Spinal cord (tissue), 10 donors: ENCODE results near the gene HPCAL4. TPM values are rescaled to one million over a fixed set of nuclear protein-coding genes. Genes with fewer than 3 reads are reported as not detected.

Experiments used
- DNase-seq, 6 donors: peaks; one replicate each; pipeline versions ENCODE4 v3.0.0 to v3.0.0-alpha.2; 2013 to 2015; ENCODE audit warnings: low spot score in 6 of 6, low read depth in 4 of 6
- H3K27ac ChIP-seq: one replicate; pipeline ENCODE4 v1.5.1; 2013; ENCODE audit warnings: low read depth, low read length, control low read depth
- H3K27me3 ChIP-seq: one replicate; pipeline ENCODE4 v1.6.1; 2013; ENCODE audit warnings: low read length; ENCODE audit not compliant: control insufficient read depth, insufficient read depth
- H3K36me3 ChIP-seq: one replicate; pipeline ENCODE4 v1.6.1; 2013; ENCODE audit warnings: low read length; ENCODE audit not compliant: control insufficient read depth, insufficient read depth
- H3K4me1 ChIP-seq: one replicate; pipeline ENCODE4 v1.6.1; 2013; ENCODE audit warnings: low read length; ENCODE audit not compliant: control insufficient read depth, insufficient read depth
- H3K4me3 ChIP-seq: one replicate; pipeline ENCODE4 v1.5.1; 2013; ENCODE audit warnings: low read depth, low read length, control low read depth
- H3K9me3 ChIP-seq: one replicate; pipeline ENCODE4 v1.6.1; 2013; ENCODE audit warnings: low read length; ENCODE audit not compliant: control insufficient read depth, insufficient read depth
- WGBS: methylation state at CpG from one replicate; pipeline ENCODE4 v1.1.5; 2013; ENCODE audit warnings: missing lambda C conversion rate; ENCODE audit not compliant: insufficient coverage; 5-methylcytosine and 5-hydroxymethylcytosine counted together
- long read RNA-seq, 4 donors: transcript quantifications; one replicate each; lab custom pipeline, GENCODE V29; 2026
- polyA plus RNA-seq, 2 donors: library from polyadenylated mRNA; unstranded; fragments of 120-200 nt; gene quantifications; one replicate each; pipeline ENCODE4 v1.2.1, GENCODE V29; 2013; ENCODE audit not compliant: insufficient read length in 2 of 2
- total RNA-seq, 2 donors: library from RNA; depleted of rRNA in 1 of 2; stranded (reverse); fragments of 120-200 nt in 1 of 2; fragments of >200 nt in 1 of 2; gene quantifications; one replicate each; pipeline versions ENCODE4 v1.2.3 to v1.2.4, GENCODE V29; 2013 to 2014
- donor health status: healthy.

HPCAL4 gene
- 10 to 100 TPM; 19.7 to 68.6 TPM for total RNA-seq
- 10 to 100 TPM; 61.9 to 67.9 TPM for polyA plus RNA-seq
- long read RNA-seq, donor 1, full-length matches to known transcripts = 31 of 31 reads
- long read RNA-seq, donor 1, partial matches to known transcripts = 0 of 31 reads
- long read RNA-seq, donor 1, other reads (novel, unspliced or antisense) = 0 of 31 reads
- long read RNA-seq, donor 2, full-length matches to known transcripts = 13 of 18 reads
- long read RNA-seq, donor 2, partial matches to known transcripts = 5 of 18 reads
- long read RNA-seq, donor 2, other reads (novel, unspliced or antisense) = 0 of 18 reads
- long read RNA-seq, donor 3, full-length matches to known transcripts = 9 of 9 reads
- long read RNA-seq, donor 3, partial matches to known transcripts = 0 of 9 reads
- long read RNA-seq, donor 3, other reads (novel, unspliced or antisense) = 0 of 9 reads
- long read RNA-seq, donor 4 = 0 reads

- Histone ChIP-seq H3K36me3 (no peaks in the 10 kb centered on the region), H3K9me3 (no peaks in the 10 kb centered on the region), H3K4me1 (peaks cover 35% of the 10 kb centered on the region), H3K27ac (no peak within 1 kb of the TSS), H3K27me3 (peaks cover 28% of the 10 kb centered on the region), H3K4me3 (peak within 1 kb of the TSS; percentile 50)
- peak; percentile 80 to 98 (median 84) for DNase-seq
- 0% methylated on average over 29 of the region's 47 CpGs for WGBS
These were observed at the start of gene HPCAL4 for GRCh38 chr1:39691383-39692151. HPCAL4 (minus strand) TSS chr1:39691433; CDS start chr1:39684603, 6,830 bp downstream.

- Histone ChIP-seq H3K27ac (peak within 1 kb of the TSS; percentile 87), H3K4me3 (peak within 1 kb of the TSS; percentile 89), H3K9me3 (no peaks in the 10 kb centered on the region), H3K36me3 (peaks cover 10% of the 10 kb centered on the region), H3K27me3 (no peaks in the 10 kb centered on the region), H3K4me1 (peaks cover 21% of the 10 kb centered on the region)
- under 1% methylated on average over 46 of the region's 52 CpGs for WGBS
- peak; percentile 75 to 99 (median 90) for DNase-seq
These were observed 47.6 kb upstream of the HPCAL4 start, which contains the start of gene PPIE for GRCh38 chr1:39738622-39739366. PPIE (plus strand) TSS chr1:39738882; CDS start chr1:39738901, 19 bp downstream.

GRCh38 chr1:39737546-39738169, 46.4 kb upstream of the HPCAL4 start:
- no peaks in the 10 kb centered on the region for H3K36me3 ChIP-seq
- no peaks in the 10 kb centered on the region for H3K9me3 ChIP-seq
- peaks cover 25% of the 10 kb centered on the region for H3K4me1 ChIP-seq
- peak overlapping the region; percentile 7 for H3K27ac ChIP-seq
- WGBS = 82% methylated on average over 1 of the region's 9 CpGs
- H3K4me3 ChIP-seq = no peak overlapping the region
- peak in 1 of 6 donors; percentile 28 for DNase-seq
- H3K27me3 ChIP-seq = peaks cover 1% of the 10 kb centered on the region

- DNase-seq = no peak
- peaks cover 27% of the 10 kb centered on the region for H3K4me1 ChIP-seq
- H3K4me3 ChIP-seq = no peak overlapping the region
- no peaks in the 10 kb centered on the region for H3K36me3 ChIP-seq
- no peaks in the 10 kb centered on the region for H3K9me3 ChIP-seq
- H3K27me3 ChIP-seq = peaks cover 5% of the 10 kb centered on the region
- WGBS = no CpG with 5 or more reads among the region's 3 CpGs
- no peak overlapping the region for H3K27ac ChIP-seq
These were observed 44.5 kb upstream of the HPCAL4 start for GRCh38 chr1:39735731-39736130.

- no peak for DNase-seq
- WGBS = 45% methylated on average over 4 of the region's 7 CpGs
- H3K9me3 ChIP-seq = no peaks in the 10 kb centered on the region
These were observed 41.9 kb upstream of the HPCAL4 start for GRCh38 chr1:39733161-39733560.

GRCh38 chr1:39732730-39733129, 41.5 kb upstream of the HPCAL4 start:
- WGBS = 77% methylated on average over 2 of the region's 3 CpGs
- H3K36me3 ChIP-seq = no peaks in the 10 kb centered on the region
- no peak for DNase-seq
- H3K27ac ChIP-seq = no peak overlapping the region
- peaks cover 6% of the 10 kb centered on the region for H3K4me1 ChIP-seq
- no peaks in the 10 kb centered on the region for H3K9me3 ChIP-seq
- no peak overlapping the region for H3K4me3 ChIP-seq
- H3K27me3 ChIP-seq = peaks cover 19% of the 10 kb centered on the region

More at GRCh38 chr1:39733161-39733560, 41.9 kb upstream of the HPCAL4 start:
- peaks cover 15% of the 10 kb centered on the region for H3K27me3 ChIP-seq
- H3K27ac ChIP-seq = no peak overlapping the region
- H3K4me3 ChIP-seq = no peak overlapping the region
- H3K36me3 ChIP-seq = no peaks in the 10 kb centered on the region
- peaks cover 7% of the 10 kb centered on the region for H3K4me1 ChIP-seq

- Histone ChIP-seq H3K27ac (no peak overlapping the region), H3K4me1 (peaks cover 6% of the 10 kb centered on the region), H3K36me3 (no peaks in the 10 kb centered on the region), H3K9me3 (no peaks in the 10 kb centered on the region), H3K27me3 (peaks cover 35% of the 10 kb centered on the region), H3K4me3 (no peak overlapping the region)
- WGBS = 86% methylated on average over 1 of the region's 4 CpGs
- DNase-seq = no peak
These were observed 38.6 kb upstream of the HPCAL4 start for GRCh38 chr1:39729842-39730241.

GRCh38 chr1:39729030-39729429, 37.8 kb upstream of the HPCAL4 start:
- 100% methylated on average over 1 of the region's 3 CpGs for WGBS
- no peak for DNase-seq
- Histone ChIP-seq H3K4me1 (peaks cover 6% of the 10 kb centered on the region), H3K4me3 (no peak overlapping the region), H3K27ac (no peak overlapping the region), H3K36me3 (no peaks in the 10 kb centered on the region), H3K27me3 (peaks cover 38% of the 10 kb centered on the region), H3K9me3 (no peaks in the 10 kb centered on the region)

- Histone ChIP-seq H3K9me3 (no peaks in the 10 kb centered on the region), H3K4me1 (peaks cover 3% of the 10 kb centered on the region), H3K36me3 (no peaks in the 10 kb centered on the region), H3K4me3 (no peak overlapping the region), H3K27me3 (peaks cover 39% of the 10 kb centered on the region), H3K27ac (no peak overlapping the region)
- DNase-seq = no peak
- 54% methylated on average over 13 of the region's 14 CpGs for WGBS
These were observed 36.7 kb upstream of the HPCAL4 start for GRCh38 chr1:39727932-39728317.
